NCI-H2171 (cell line): Measurements from ENCODE around the gene ETS2.

Source experiments
- DNase-seq: peaks from one replicate; lab custom pipeline; 2025; lab: John Stamatoyannopoulos, UW

Gene ETS2

GRCh38 chr21:38861989-38862683, 56.4 kb downstream of the ETS2 start:
- DNase-seq: no peak

DNA sequence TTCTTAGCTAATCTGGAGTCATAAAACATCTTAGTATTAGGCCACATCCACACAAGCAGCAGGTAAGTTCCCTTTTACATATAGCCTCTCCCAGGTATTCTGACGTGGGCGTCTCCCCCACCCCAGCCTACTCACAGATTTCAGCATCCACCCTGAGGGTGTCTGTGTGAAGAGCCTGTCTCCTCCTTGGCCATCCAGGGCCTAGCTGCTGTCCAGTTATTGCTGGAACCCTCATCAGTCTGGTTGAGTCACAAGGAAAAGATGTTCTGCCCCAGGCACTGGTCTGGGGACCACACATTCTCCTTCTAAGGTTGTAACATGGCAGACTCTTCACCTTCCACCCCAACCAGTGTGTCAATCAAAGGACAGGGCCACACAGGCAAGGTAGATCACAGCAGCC, 57.6 kb downstream of the ETS2 start:
- DNase-seq: no peak

GRCh38 chr21:38863843-38864363, 58.2 kb downstream of the ETS2 start:
- no peak for DNase-seq

GRCh38 chr21:38864964-38865363, 59.2 kb downstream of the ETS2 start:
- DNase-seq: no peak

GRCh38 chr21:38869196-38869595, 63.5 kb downstream of the ETS2 start:
- no peak for DNase-seq

DNA sequence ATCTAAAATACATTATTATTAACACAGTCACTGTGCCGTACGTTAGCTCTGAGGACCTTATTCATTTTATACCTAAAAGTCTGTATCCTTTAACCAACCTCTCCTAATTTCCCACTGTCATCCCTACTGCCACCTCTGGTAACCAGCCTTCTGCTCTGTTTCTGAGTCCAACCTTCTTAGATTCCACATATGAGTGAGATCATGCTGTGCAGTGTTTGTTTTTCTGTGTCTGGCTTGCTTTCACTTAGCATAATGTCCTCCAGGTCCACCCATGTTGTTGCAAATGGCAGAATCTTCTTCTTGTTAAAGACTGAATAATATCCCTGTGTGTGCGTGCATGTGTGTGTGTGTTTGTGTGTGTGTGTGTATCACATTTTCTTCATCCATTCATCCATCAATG, 64.2 kb downstream of the ETS2 start:
- DNase-seq: no peak
